HG03139 (cell line): ENCODE data around the gene UBTD2.

Experiments used
- ATAC-seq: cut with Tn5 transposase; IDR thresholded peaks from one replicate; pipeline ENCODE4 v1.9.1; 2021; ENCODE audit not compliant: unreplicated experiment

The UBTD2 gene

GRCh38 chr5:172173564-172174153 lies 109.9 kb downstream of the UBTD2 start:
- no peak for ATAC-seq

- ATAC-seq = no peak
Measured at GRCh38 chr5:172172912-172173563, 110.5 kb downstream of the UBTD2 start.

DNA sequence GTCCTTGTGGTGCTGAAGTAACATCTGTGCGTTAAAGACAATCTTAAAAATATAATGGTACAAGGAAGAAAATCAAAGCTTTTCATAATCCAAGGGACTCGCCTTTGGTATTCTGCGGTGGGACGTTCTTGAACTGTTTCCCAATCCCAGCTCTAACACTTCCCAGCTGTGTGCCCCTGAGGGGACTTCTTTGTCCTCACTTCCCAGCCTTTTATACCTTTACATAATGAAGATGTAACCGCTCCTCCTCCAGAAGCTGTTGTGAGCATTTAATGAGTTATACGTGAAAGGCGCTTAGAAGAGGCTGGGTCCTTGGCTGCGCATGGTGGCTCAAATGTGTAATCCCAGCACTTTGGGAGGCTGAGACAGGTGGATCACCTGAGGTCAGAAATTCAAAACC lies 112.4 kb downstream of the UBTD2 start:
- no peak for ATAC-seq

- ATAC-seq = no peak
Measured at GRCh38 chr5:172170251-172170701, 113.3 kb downstream of the UBTD2 start.

DNA sequence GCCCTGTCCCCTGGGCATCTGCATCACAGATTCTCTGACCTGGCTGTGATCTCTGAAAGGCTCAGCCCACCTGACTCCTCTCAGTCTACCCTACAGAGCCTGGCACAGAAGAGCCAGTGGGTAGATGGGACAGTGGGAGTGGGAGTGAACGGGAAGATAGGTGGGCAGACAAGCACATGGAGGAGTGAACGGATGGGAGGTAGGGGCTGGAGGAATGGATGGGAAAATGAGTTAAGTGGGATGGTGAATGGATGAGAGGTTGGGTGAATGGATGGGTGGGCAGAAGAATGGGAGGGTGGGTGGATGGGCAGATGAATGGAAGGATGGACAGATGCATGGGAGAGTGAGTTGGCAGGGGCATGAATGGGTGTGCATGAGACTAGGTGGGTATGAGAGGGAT lies 114.3 kb downstream of the UBTD2 start:
- ATAC-seq = no peak

- ATAC-seq = no peak
Measured at GRCh38 chr5:172168311-172168710, 115.3 kb downstream of the UBTD2 start.

- no peak for ATAC-seq
Measured at GRCh38 chr5:172167895-172168294, 115.7 kb downstream of the UBTD2 start.

DNA sequence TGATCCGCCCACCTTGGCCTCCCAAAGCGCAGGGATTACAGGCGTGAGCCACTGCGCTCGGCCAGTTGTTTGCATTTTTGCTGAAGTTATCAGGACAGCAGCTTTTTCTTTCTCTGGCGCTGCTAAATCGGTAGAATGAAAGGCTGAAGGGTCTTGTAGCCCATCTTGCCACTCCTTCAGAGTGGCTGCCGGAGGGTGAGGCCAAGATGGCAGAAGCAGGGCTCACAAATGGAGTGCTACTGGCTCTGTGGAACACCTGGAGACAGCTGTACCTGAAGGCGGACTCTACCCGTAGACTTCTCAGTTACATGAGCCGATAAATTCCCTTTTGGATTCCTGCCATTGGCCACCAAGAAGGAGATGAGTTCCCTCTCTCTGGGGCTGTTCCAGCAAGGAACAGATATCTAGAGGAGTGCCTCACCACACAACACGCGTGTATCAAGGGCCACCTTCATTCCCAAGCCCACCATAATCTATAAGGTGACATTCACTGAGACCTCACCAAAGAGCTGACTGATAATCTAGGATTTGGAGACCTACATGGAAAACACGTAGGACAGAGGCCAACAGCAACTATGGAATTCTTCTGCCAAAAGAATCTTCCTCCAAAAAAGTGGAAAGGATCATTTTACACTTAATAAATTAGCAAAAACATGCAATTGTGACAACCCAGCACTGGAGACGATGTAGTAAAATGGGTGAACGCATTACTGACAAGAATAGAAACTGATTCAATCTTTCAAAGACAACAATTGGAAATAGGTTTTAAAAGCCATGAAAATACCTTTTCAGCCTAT lies 117.3 kb downstream of the UBTD2 start:
- ATAC-seq = no peak

GRCh38 chr5:172165465-172165864 lies 118.1 kb downstream of the UBTD2 start:
- ATAC-seq = no peak

DNA sequence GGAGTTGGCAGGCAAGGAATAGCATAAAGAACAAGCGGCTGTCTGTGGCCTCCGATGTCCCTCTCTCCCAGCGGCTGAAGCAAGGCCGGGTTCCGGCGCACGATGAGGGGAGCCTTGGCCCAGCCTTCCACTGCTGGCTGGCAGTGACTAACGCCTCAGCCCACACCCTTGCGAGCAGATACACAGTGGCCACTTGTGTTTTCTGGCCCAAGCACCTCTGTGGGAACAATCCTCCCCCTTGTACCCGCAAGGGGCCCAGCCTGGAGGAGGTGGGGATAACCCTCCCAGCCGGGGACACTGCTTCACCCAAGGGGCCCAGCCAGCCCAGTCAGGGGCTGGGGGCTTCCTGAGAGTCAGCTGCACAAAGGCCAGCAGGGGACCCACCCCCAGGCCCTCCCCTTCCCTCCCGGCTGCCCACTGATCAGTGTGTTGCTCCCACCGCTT lies 118.8 kb downstream of the UBTD2 start:
- ATAC-seq = no peak

DNA sequence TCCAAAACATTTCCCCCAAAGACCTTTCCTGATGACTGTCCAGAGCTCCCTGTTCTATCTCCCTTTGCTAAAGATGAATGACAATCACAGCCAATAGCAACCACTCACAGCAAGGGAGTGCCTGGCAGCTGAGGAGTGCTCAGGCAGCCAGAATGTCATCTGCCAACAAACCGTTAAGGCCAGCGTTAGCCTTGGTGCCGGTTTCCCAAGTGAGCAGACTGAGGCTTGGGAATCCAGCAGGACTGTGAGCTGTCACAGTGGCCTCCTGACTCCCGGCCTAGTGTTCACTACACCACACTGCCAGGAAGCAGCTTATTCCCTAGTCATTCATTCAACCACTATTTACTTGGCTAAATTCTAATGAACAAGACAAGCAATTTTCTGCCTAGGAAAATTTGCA lies 120.2 kb downstream of the UBTD2 start:
- ATAC-seq = no peak

GRCh38 chr5:172162987-172163343 lies 120.6 kb downstream of the UBTD2 start:
- ATAC-seq = no peak

DNA sequence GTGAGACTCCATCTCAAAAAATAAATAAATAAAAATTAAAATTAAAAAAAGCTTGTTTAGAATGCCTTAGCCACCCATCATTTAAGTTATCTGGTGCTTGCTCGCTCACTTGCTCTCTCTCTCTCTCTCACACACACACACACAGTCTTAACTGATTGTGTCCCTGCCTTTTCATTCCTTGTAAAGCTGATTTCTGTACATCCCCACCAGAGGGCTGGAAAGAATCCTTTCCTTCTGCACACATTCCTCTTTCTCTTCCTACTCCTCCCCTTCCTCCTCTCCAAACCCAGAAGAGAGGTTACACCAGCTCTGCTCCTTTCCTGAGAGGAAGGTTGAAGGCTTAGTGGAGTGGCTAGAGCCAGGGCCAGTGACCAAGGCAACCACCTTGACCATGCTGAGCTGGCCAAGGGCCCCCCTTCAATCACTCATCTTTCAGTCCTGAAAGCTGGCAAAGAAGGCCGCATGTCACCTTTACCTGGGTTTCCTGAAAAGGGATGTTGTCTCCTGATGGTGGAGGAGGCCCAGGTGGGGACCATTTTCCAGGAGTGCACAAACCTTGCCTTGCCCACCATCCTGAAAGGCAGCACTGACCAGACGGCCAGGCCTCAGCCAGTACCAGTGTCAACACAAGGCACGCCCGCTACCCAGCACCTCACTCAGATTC lies 121.1 kb downstream of the UBTD2 start:
- ATAC-seq = no peak

DNA sequence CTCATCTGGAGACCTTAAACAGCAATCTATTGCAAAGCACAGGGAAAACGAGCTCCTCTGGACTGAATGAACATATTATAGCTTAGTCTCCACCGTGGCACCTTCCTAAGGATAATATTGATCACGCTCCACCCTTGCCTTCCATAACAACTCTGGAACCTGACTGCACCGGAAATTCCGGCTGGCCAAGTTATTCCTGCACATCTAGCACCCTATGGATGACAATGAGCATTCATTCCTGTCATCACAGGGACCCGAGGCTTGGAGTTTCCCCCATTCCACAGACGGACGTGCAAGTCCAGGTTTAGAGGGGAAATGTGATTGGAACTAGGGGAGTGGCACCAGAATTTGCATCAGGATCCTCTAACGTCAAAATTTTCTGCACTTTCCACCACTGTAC lies 123.1 kb downstream of the UBTD2 start:
- no peak for ATAC-seq
